NCI-H2196 (cell line): Measurements from ENCODE around the gene CTIF.
"Not testable (repeated sequence)": the region's sequence is repeated elsewhere in the genome, so short reads cannot be mapped to it uniquely, and the experiment has no call there.

Experiments
- DNase-seq: peaks from one replicate; lab custom pipeline; 2025; ENCODE audit not compliant: unreplicated experiment; lab: John Stamatoyannopoulos, UW

The CTIF gene

DNA sequence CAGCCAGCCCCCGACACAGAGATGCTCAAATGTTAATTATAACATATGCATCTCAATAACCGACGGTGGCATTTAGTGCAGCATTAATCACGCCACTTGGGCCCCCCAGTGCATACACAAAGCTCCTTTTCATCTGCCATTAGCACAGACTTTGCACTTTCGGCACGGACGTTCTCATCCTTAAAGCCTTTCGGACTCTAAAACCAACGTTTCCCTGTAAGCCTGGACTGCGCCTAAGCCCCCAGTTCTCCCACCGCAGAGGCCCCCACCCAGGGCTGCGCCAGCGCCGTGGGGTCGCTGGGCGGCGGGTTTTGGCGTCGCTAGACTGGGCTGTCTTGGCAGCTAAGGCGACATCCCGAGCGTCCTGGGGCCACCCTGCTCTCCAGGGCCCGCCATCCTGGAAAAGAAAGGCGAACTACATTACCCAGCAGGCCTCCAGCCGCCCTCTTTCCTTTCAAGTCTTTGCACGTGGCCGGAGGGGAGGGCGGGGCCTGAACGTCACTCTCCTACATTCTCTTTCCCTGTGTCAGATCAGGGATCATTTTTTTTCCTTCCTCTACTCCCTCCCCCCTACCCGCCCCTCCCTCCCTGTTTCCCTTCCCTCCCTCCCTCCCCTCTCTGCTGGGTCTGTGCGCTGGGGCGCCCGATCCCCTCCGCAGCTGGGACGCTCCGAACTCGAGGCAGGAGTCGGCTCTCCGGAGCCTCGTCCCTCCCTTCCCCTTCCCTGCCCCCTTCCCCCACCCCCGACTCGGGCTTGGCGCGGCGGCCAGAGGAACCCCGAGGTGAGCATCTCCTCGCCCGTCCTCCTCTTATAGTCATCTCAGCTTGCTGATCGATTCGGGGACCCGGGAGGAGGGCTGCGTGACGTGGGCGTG lies at the start of gene CTIF:
CTIF (plus strand) TSS at position 501 of the 875 bp plus-strand sequence. CDS start 80,535 bp downstream, outside the sequence.
- peak; percentile 92 for DNase-seq

DNA sequence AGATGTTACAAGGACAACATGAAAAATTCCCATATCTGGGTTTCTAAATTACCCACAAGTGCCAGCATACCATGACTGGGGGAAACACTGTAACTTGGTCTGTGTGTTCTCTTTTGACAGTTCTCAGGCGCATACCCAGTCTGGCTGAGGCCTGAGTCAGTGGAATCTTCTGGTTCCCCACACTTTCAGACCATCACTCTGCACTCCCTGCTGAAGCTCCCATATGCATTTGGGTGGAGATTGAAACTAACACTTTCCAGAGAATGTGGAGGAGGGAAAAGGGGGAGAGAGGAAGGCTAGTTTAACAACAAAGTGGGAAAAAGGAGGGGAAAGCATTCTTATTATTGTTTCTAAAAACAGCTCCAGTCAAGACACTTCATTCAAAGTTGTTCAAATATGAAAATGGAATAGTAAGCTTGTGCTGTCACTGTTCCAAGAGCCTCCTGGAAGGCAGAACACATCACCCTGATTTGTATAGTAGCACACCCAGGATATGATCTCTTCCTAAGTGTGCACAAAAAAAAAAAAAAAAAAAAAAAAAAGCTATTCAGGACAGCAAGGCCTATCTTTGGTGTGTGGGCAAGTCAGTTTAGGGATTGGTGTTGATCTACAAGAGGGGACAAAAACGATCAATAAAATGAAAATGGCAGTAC lies 48.1 kb upstream of the CTIF start:
- DNase-seq, result no peak

GRCh38 chr18:48492880-48493279 lies 46.0 kb upstream of the CTIF start:
- peak; percentile 7 for DNase-seq

DNA sequence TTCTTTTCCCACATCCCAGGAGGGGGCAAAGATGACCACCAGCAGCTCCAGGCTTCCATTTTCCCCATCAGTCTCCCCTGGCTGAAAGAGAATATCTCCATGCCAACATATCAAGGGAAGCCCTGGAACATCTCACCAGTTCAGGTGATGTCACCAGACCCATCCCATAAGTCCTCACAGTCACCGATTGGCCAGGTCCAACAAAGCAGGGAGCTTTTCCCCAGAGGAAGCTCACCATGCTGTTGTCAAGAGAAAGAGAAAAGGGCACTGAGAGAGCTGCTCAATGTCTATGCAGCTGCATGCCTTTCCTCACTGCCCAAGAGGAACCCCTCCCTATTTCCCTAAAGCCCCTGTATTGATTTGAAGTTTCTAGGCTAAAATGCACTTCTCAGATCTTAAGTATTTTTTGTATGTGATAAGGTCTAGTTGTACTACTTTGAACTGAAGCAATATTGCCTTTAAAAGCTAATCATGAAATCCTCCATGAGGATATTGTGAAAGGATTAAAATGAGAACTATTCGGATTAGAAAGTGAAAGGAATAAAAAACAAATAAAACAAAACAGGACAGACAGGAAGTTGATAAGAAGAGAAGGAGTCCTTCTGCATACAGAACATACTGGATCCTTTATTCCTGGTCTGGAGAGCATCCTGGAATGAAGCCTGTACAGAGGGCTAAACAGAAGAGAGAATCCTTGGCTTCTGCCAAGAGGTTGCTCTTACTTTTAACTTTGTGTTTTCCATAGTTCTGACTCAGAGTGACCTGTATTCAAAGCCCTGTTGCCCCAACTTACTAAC lies 45.2 kb upstream of the CTIF start:
- peak; percentile 37 for DNase-seq

DNA sequence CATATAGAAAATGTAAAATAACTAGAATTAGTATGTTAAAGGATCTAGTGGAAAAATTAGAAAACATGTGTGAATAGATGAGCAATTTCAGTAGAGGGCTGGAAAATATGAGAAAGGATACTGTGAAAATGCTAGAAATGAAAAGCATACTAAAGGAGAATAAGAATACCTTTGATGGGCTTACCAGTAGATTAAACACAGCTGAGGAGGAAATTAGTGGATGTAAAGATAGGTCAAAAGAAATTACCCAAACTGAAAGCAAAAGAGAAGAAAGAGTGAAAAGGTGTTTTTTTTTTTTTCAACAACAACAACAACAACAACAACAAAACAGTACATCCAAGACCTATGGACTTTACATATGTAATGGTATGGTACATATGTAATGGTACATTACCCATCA lies 41.0 kb upstream of the CTIF start:
- no peak for DNase-seq

DNA sequence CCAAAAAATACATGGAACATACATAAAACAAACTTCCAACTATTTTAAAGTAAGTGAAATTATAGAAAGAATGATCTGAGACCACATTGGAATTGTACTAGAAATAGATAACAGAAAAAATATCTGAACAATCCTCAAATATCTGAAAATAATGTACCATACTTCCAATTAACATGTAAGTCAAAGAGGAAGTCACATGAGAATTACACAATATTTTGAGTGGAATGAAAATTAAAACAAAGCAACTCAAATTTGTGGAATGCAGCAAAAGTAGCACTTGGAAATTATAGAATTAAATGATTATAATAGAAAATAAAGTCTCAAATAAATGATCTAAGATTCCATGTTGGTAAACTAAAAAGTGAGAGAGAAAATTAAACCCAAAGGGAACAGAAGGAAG lies 38.3 kb upstream of the CTIF start:
- no peak for DNase-seq

DNA sequence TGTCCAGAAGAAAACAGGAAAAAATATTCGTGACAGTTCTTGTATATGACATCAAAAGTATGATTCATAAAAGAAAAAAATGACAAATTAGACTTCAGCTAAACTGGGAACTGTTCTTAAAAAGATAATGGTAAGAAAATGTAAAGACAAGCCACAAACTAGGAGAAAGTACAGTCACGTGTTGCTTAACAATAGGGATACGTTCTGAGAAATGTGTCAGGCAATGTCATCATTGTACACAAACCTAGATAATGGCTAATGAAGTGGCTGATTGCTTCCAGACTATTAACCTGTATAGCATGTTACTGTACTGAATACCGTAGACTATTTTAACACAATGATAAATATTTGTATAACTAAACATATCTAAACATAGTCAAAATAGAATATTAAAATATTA lies 35.9 kb upstream of the CTIF start:
- DNase-seq, result no peak

GRCh38 chr18:48504819-48505218 lies 34.0 kb upstream of the CTIF start:
- no peak for DNase-seq

- DNase-seq, result not testable (repeated sequence)
Measured at GRCh38 chr18:48506983-48507568, 31.8 kb upstream of the CTIF start.

DNA sequence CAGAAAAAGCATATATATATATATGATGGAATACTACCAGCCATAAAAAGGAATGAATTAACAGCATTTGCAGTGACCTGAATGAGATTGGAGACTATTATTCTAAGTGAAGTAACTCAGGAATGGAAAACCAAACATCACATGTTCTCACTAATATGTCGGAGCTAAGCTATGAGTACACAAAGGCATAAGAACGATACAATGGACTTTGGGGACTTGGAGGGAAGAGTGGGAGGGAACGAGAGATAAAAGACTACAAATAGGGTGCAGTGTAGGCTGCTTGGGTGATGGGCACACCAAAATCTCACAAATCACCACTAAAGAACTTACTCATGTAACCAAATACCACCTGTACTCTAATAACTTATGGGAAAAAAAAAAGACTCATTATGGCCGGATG lies 26.3 kb upstream of the CTIF start:
- DNase-seq, result not testable (repeated sequence)

- DNase-seq, result no peak
Measured at GRCh38 chr18:48514786-48515185, 24.0 kb upstream of the CTIF start.

GRCh38 chr18:48517048-48517447 lies 21.8 kb upstream of the CTIF start:
- DNase-seq, result no peak

DNA sequence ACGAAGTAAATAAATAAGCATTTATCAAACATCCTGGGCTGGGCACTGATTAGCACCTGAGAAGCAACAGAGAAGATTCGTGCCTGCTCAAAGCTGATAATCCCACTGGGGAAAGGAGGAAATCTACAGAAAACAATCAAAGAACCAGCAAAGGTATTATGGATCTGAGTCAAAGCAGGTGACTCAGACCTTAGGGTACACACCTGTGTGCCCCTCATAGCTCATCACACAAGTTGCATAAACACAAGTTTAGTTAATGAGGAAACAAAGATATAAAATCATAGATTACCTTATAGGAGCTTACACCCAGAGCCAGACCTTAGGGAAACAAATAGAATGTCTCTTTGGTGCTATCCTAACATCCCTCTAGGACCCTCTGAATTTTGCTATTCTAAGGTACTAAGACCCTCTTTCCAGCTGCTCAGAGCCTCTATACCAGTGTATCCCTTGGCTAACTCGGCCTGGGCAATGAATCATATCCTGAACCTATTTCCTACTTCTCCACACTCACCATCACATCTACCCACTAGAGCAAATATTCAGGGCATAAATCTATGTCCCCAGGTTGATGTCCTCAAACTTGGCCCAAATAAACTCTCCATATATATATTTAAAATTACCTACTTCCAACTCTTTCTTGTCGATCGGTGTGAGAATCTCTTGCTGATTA lies 19.3 kb upstream of the CTIF start:
- no peak for DNase-seq

GRCh38 chr18:48521723-48522122 lies 17.1 kb upstream of the CTIF start:
- no peak for DNase-seq

DNA sequence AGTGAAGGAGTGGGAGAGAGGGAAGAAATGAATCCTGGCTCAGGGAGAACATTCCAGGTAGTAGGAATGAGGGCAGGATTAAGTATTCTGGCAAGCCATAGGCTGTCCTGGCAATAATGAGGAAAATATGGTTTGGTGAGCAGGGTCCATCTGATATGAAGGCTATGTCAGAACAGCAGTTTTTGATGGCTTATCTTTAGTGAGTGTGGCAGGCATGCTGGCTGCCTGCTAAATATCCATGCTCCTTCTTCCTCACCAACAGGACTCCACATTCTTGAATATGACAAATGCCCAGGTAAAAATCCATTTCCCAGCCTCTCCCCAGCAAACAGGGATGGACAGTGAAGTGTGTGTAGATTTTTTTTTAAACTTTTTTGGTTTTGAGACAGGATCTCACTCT lies 13.2 kb upstream of the CTIF start:
- DNase-seq, result no peak

DNA sequence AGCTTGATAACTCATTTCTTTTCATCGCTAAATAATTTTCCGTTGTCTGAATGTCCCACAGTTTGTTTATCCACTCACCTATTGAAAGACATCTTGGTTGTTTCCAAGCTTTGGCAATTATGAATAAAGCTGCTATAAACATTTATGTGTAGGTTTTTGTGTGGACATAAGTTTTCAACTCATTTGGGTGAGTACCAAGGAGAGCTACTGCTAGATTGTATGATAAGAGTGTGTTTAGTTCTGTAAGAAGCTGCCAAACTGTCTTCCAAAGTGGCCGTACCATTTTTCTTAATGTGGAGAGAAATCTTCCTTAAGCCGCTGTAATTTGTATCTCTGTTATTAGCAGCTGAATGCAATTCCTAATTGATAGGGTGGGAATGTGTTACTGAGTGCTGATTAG lies 11.4 kb upstream of the CTIF start:
- DNase-seq, result no peak

DNA sequence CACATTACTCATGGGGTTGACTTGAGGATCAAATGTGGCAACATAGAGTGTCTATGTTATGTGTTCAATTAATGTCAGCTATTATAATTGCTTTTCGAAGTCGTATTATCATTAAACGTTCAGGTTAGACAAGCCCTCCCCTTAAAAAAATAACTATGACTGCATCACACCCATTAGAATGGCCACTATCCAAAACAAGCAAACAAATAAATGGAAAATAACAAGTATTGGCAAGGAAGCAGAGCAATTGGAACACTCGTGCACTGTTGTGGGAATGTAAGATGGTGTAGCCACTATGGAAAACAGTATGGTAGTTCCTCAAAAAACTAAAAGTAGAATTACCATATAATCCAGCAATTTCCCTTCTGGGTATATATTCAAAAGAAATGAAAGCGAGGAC lies 10.0 kb upstream of the CTIF start:
- no peak for DNase-seq

DNA sequence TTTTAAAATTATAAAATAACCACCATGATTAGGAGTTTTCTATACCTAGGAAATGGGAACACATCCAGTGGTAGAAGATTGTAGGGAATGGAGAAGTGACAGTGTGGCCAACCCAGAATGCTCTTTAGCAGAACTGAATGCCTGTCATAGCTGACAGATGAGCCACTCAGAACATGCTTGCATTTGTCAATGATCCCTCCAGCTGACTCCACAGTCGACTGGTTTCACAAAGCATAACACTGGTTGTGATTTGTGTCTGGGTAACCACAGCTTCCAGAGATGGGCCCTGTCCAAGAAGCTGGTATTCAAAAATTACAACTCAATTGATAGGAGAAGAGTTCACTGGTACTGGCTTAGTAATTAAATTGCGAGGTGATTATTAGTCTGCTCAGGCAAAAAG lies 9.0 kb upstream of the CTIF start:
- DNase-seq, result no peak

GRCh38 chr18:48530399-48531081 lies 8.3 kb upstream of the CTIF start:
- no peak for DNase-seq

GRCh38 chr18:48531082-48531403 lies 7.8 kb upstream of the CTIF start:
- no peak for DNase-seq
